Measurements from ENCODE around the gene TNPO1.

TNPO1 gene

DNA sequence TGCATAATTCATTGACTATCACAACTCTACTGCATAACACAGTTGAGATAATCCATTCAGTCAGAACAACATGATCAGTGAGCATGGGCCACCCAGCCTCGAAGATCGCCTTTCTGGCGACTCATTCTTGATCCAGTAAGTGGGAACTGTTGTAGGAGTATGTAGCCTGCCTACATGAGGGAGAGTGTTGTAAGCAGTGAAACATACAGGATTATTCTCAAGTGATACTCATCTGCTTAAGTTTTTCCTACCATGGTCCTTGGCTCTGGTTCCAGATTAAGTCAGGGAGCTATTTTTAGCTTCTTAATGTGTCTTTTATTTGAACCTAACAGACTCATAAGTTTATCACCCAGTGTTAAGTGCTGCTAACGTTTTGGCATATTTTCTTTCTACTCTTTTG is 44.0 kb downstream of the TNPO1 start:
- Histone ChIP-seq H3K9me3 (ENCODE audit: control insufficient read depth, low read length) (no peaks in the 10 kb centered on the region), H3K36me3 (ENCODE audit: control insufficient read depth, insufficient read depth, low read length) (peaks cover 4% of the 10 kb centered on the region), H3K9ac (ENCODE audit: low read length) (no peak overlapping the region), H3K4me1 (ENCODE audit: control insufficient read depth, insufficient read depth, low read length) (no peaks in the 10 kb centered on the region), H3K4me3 (ENCODE audit: low read length) (no peak overlapping the region), H3K27me3 (ENCODE audit: control insufficient read depth, insufficient read depth, low read length) (no peaks in the 10 kb centered on the region)

DNA sequence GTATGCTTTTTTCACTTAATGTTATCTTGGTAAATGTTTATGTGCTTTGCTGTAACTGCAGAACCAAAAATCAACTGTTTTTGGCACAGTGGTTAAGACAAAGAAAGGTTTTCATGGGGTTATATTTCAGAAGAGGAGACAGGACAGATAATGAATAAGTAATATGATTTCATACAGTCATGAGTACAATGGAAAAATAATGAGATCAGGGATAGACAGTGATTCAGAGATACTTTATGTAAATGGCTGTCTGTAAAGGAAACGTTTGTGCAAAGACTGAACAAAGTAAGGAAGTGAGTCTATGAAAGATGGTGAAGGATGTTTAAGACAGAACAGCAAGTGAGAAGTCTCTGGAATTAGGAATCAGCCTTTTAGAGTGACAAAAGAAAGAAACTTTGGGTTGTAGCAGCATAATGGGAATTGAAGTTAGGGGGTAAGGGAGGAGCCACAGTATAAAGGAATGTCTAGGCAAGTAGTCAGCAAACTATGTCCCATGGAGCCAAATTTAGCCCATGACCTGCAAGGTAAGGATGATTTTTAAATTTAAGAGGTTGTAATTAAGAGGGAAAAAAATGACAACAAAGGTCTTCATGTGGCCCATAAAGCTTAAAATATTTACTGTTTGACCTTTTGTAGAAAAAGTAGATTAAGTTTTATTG is 55.0 kb downstream of the TNPO1 start:
- Histone ChIP-seq H3K27me3 (ENCODE audit: control insufficient read depth, insufficient read depth, low read length) (no peaks in the 10 kb centered on the region), H3K4me3 (ENCODE audit: low read length) (no peak overlapping the region), H3K36me3 (ENCODE audit: control insufficient read depth, insufficient read depth, low read length) (no peaks in the 10 kb centered on the region), H3K4me1 (ENCODE audit: control insufficient read depth, insufficient read depth, low read length) (no peaks in the 10 kb centered on the region), H3K9me3 (ENCODE audit: control insufficient read depth, low read length) (no peaks in the 10 kb centered on the region), H3K9ac (ENCODE audit: low read length) (no peak overlapping the region)

DNA sequence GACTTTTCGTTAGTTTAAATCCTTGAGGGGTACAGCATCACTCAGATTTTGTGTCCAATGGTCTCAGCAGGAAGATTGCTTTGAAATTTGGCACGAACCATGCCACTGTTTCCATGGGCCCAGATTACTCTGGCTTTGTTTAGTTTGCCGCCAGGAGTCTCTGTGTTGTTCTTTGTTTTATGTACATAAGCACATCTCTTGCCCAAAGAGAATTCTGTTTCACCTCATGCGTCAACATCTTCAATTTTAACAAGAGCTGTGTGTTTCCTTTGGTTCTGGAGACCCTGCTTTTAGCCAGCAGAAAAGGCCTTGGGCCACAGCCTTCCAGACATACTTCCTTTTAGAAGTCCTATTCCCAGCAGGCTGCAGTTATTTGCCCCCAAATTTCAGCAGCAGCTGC is 62.4 kb downstream of the TNPO1 start:
- Histone ChIP-seq H3K36me3 (ENCODE audit: control insufficient read depth, insufficient read depth, low read length) (no peaks in the 10 kb centered on the region), H3K9me3 (ENCODE audit: control insufficient read depth, low read length) (no peaks in the 10 kb centered on the region), H3K4me3 (ENCODE audit: low read length) (no peak overlapping the region), H3K27me3 (ENCODE audit: control insufficient read depth, insufficient read depth, low read length) (no peaks in the 10 kb centered on the region), H3K4me1 (ENCODE audit: control insufficient read depth, insufficient read depth, low read length) (no peaks in the 10 kb centered on the region), H3K9ac (ENCODE audit: low read length) (no peak overlapping the region)

DNA sequence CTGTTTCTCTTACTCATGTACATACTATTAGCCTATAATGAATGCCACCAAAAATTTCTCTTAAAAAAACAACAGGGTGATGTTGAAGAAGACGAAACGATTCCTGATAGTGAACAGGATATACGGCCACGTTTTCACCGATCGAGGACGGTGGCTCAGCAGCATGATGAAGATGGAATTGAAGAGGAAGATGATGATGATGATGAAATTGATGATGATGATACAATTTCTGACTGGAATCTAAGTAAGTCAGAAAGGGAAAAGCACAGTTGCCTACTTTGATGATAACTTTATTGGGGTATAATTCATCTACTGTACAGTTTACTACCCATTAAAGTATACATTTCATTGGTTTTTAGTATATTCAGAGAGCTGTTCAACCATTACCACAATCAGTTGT is 66.5 kb downstream of the TNPO1 start:
- H3K27me3 ChIP-seq (ENCODE audit: control insufficient read depth, insufficient read depth, low read length) = no peaks in the 10 kb centered on the region
- no peaks in the 10 kb centered on the region for H3K4me1 ChIP-seq (ENCODE audit: control insufficient read depth, insufficient read depth, low read length)
- no peaks in the 10 kb centered on the region for H3K9me3 ChIP-seq (ENCODE audit: control insufficient read depth, low read length)
- H3K36me3 ChIP-seq (ENCODE audit: control insufficient read depth, insufficient read depth, low read length) = peaks cover under 1% of the 10 kb centered on the region
- H3K9ac ChIP-seq (ENCODE audit: low read length) = no peak overlapping the region
- H3K4me3 ChIP-seq (ENCODE audit: low read length) = no peak overlapping the region

DNA sequence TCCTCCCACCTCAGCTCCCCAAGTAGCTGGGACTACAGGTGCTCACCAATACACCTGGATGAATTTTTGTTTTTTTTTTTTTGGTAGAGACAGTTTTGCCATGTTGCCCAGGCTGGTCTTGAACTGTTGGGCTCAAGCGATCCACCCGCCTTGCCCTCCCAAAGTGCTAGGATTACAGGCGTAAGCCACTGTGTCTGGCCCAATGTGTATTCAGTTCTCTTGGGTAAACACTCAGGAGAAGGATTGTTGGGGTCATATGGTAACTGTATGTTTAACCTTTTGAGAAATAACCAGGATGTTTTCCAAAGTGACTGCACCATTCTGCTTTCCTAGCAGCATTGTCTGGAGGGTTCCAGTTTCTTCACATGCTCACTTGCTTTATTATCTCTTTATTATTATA is 67.4 kb downstream of the TNPO1 start:
- Histone ChIP-seq H3K4me3 (ENCODE audit: low read length) (no peak overlapping the region), H3K4me1 (ENCODE audit: control insufficient read depth, insufficient read depth, low read length) (no peaks in the 10 kb centered on the region), H3K27me3 (ENCODE audit: control insufficient read depth, insufficient read depth, low read length) (no peaks in the 10 kb centered on the region), H3K9me3 (ENCODE audit: control insufficient read depth, low read length) (no peaks in the 10 kb centered on the region), H3K36me3 (ENCODE audit: control insufficient read depth, insufficient read depth, low read length) (peaks cover 8% of the 10 kb centered on the region), H3K9ac (ENCODE audit: low read length) (no peak overlapping the region)

GRCh38 chr5:72884892-72885291 is 68.4 kb downstream of the TNPO1 start:
- peaks cover 8% of the 10 kb centered on the region for H3K36me3 ChIP-seq (ENCODE audit: control insufficient read depth, insufficient read depth, low read length)
- H3K4me3 ChIP-seq (ENCODE audit: low read length) = no peak overlapping the region
- H3K9me3 ChIP-seq (ENCODE audit: control insufficient read depth, low read length) = no peaks in the 10 kb centered on the region
- no peak overlapping the region for H3K9ac ChIP-seq (ENCODE audit: low read length)
- no peaks in the 10 kb centered on the region for H3K27me3 ChIP-seq (ENCODE audit: control insufficient read depth, insufficient read depth, low read length)
- no peaks in the 10 kb centered on the region for H3K4me1 ChIP-seq (ENCODE audit: control insufficient read depth, insufficient read depth, low read length)

GRCh38 chr5:72885824-72886223 is 69.4 kb downstream of the TNPO1 start:
- no peak overlapping the region for H3K4me3 ChIP-seq (ENCODE audit: low read length)
- H3K4me1 ChIP-seq (ENCODE audit: control insufficient read depth, insufficient read depth, low read length) = no peaks in the 10 kb centered on the region
- H3K9ac ChIP-seq (ENCODE audit: low read length) = no peak overlapping the region
- no peaks in the 10 kb centered on the region for H3K9me3 ChIP-seq (ENCODE audit: control insufficient read depth, low read length)
- H3K36me3 ChIP-seq (ENCODE audit: control insufficient read depth, insufficient read depth, low read length) = peaks cover 8% of the 10 kb centered on the region
- no peaks in the 10 kb centered on the region for H3K27me3 ChIP-seq (ENCODE audit: control insufficient read depth, insufficient read depth, low read length)

- no peak overlapping the region for H3K9ac ChIP-seq (ENCODE audit: low read length)
- H3K27me3 ChIP-seq (ENCODE audit: control insufficient read depth, insufficient read depth, low read length) = no peaks in the 10 kb centered on the region
- no peaks in the 10 kb centered on the region for H3K4me1 ChIP-seq (ENCODE audit: control insufficient read depth, insufficient read depth, low read length)
- H3K4me3 ChIP-seq (ENCODE audit: low read length) = no peak overlapping the region
- peaks cover 10% of the 10 kb centered on the region for H3K36me3 ChIP-seq (ENCODE audit: control insufficient read depth, insufficient read depth, low read length)
- no peaks in the 10 kb centered on the region for H3K9me3 ChIP-seq (ENCODE audit: control insufficient read depth, low read length)
These were observed 72.1 kb downstream of the TNPO1 start for GRCh38 chr5:72888595-72888994.

DNA sequence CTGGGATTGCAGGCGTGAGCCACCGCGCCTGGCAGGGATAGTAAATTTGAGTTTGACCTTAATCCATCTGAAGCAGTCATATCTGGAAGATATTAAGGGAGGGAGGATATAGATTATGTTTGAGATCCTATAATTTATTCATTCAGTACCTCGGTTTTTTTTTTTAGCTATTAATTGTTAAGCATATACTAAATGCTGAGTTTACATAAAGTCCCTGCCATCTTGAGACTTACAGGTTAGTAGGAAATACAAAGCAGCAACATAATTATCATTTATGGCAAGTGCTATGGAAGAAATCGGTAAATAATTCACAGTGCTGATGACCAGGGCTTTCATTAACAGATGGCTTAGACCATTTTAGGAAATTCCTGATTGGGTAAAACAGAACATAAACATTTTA is 72.9 kb downstream of the TNPO1 start:
- Histone ChIP-seq H3K4me3 (ENCODE audit: low read length) (no peak overlapping the region), H3K9ac (ENCODE audit: low read length) (no peak overlapping the region), H3K27me3 (ENCODE audit: control insufficient read depth, insufficient read depth, low read length) (no peaks in the 10 kb centered on the region), H3K9me3 (ENCODE audit: control insufficient read depth, low read length) (no peaks in the 10 kb centered on the region), H3K36me3 (ENCODE audit: control insufficient read depth, insufficient read depth, low read length) (peaks cover 15% of the 10 kb centered on the region), H3K4me1 (ENCODE audit: control insufficient read depth, insufficient read depth, low read length) (no peaks in the 10 kb centered on the region)

DNA sequence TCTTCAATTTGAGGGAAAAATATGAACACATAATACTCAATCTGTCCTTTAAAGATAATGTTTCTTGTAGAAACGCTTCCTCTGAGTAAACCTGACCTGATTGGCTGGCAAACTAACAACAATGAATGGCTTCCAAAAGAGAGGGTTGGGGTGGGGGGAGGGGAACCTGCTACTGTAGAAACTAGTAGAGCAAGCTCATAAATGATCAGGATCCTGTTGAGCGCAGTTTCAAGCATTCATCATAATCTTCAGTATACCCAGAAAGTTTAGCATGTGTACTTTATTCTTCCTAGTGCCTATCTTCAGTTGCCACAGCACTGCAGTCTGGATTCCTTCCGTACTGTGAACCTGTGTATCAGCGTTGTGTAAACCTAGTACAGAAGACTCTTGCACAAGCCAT is 76.4 kb downstream of the TNPO1 start:
- no peak overlapping the region for H3K9ac ChIP-seq (ENCODE audit: low read length)
- no peaks in the 10 kb centered on the region for H3K4me1 ChIP-seq (ENCODE audit: control insufficient read depth, insufficient read depth, low read length)
- H3K27me3 ChIP-seq (ENCODE audit: control insufficient read depth, insufficient read depth, low read length) = no peaks in the 10 kb centered on the region
- H3K9me3 ChIP-seq (ENCODE audit: control insufficient read depth, low read length) = no peaks in the 10 kb centered on the region
- H3K4me3 ChIP-seq (ENCODE audit: low read length) = no peak overlapping the region
- peaks cover 15% of the 10 kb centered on the region for H3K36me3 ChIP-seq (ENCODE audit: control insufficient read depth, insufficient read depth, low read length)

DNA sequence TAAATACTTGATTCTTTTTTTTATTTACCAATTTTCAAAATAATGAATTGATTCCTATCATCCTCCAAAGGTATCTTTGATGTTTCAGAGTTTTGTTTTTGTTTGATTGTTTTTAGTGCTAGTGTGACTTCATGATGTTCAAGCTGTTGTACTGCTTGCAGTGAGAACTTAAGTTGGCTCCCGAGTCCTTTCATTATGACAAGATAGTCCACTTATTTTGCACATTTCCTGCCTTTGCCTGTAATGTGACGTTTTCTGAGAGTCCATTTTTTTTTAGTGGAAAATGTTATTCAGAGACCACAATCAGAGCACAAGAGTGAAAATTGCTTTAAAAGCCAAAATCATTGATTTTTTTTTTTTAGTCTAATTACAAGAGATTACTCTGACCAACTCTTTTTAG is 79.3 kb downstream of the TNPO1 start:
- Histone ChIP-seq H3K9me3 (ENCODE audit: control insufficient read depth, low read length) (no peaks in the 10 kb centered on the region), H3K36me3 (ENCODE audit: control insufficient read depth, insufficient read depth, low read length) (peaks cover 8% of the 10 kb centered on the region), H3K4me3 (ENCODE audit: low read length) (no peak overlapping the region), H3K4me1 (ENCODE audit: control insufficient read depth, insufficient read depth, low read length) (no peaks in the 10 kb centered on the region), H3K9ac (ENCODE audit: low read length) (no peak overlapping the region), H3K27me3 (ENCODE audit: control insufficient read depth, insufficient read depth, low read length) (no peaks in the 10 kb centered on the region)

GRCh38 chr5:72906806-72907205 is 90.3 kb downstream of the TNPO1 start:
- Histone ChIP-seq H3K4me3 (ENCODE audit: low read length) (no peak overlapping the region), H3K27me3 (ENCODE audit: control insufficient read depth, insufficient read depth, low read length) (no peaks in the 10 kb centered on the region), H3K36me3 (ENCODE audit: control insufficient read depth, insufficient read depth, low read length) (peaks cover 1% of the 10 kb centered on the region), H3K9ac (ENCODE audit: low read length) (no peak overlapping the region), H3K9me3 (ENCODE audit: control insufficient read depth, low read length) (no peaks in the 10 kb centered on the region), H3K4me1 (ENCODE audit: control insufficient read depth, insufficient read depth, low read length) (no peaks in the 10 kb centered on the region)

DNA sequence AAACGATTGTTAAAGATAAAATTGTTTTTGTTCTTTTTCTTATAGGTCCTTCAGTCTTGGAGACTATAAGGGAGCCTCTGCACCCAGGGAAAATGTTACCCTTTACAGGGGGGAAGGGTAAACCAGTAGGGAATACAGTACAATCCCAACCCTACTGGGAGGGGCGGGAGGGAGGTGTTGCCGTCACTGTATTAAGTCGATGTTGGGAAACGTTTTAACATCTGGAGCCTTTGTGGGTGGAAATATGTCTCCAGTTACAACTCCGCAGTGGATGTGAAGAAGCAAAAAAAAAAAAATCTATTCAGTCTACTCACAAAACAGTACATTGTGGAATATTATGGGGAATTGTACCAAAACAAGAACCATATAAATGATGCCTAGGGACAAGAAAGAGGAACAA is 92.2 kb downstream of the TNPO1 start:
- Histone ChIP-seq H3K36me3 (ENCODE audit: control insufficient read depth, insufficient read depth, low read length) (no peaks in the 10 kb centered on the region), H3K4me1 (ENCODE audit: control insufficient read depth, insufficient read depth, low read length) (no peaks in the 10 kb centered on the region), H3K27me3 (ENCODE audit: control insufficient read depth, insufficient read depth, low read length) (no peaks in the 10 kb centered on the region), H3K9ac (ENCODE audit: low read length) (no peak overlapping the region), H3K4me3 (ENCODE audit: low read length) (no peak overlapping the region), H3K9me3 (ENCODE audit: control insufficient read depth, low read length) (no peaks in the 10 kb centered on the region)

Measured in mucosa of stomach (tissue), 1 donor.